Thoracic aorta (tissue), 2 donors: ENCODE measurements around the gene CASP8. TPM values are rescaled to one million over a fixed set of nuclear protein-coding genes. Genes with fewer than 3 reads are reported as not detected.

Experiments used
- ATAC-seq: fragments of 150-250 bp; one replicate; pipeline ENCODE4 v1.8.0; 2017; ENCODE audit warnings: low read depth; ENCODE audit not compliant: insufficient number of reproducible peaks, low FRiP score
- DNase-seq: peaks from one replicate; pipeline ENCODE4 v3.0.0-alpha.2; 2020; ENCODE audit warnings: low spot score
- H3K27ac ChIP-seq, 2 donors: fragments of 200-600 bp; sonication (generic); 1 replicate in 1 of 2; 2 replicates in 1 of 2; pipeline ENCODE4 v1.5.1; 2016; ENCODE audit warnings: mild to moderate bottlenecking in 2 of 2, moderate library complexity in 2 of 2
- H3K27me3 ChIP-seq: fragments of 200-600 bp; sonication (generic); replicated peaks from 2 replicates; pipeline ENCODE4 v1.6.0; 2016; ENCODE audit warnings: mild to moderate bottlenecking; ENCODE audit not compliant: insufficient read depth
- H3K36me3 ChIP-seq: fragments of 200-600 bp; sonication (generic); one replicate; pipeline ENCODE4 v1.5.1; 2016
- H3K4me1 ChIP-seq, 2 donors: fragments of 200-600 bp; sonication (generic); 1 replicate in 1 of 2; 2 replicates in 1 of 2; pipeline versions ENCODE4 v1.5.1 to v1.6.0; 2016; ENCODE audit warnings: low read depth in 2 of 2, mild to moderate bottlenecking in 1 of 2; ENCODE audit not compliant: control insufficient read depth in 1 of 2
- H3K4me3 ChIP-seq: fragments of 200-600 bp; sonication (generic); 2 replicates; pipeline ENCODE4 v1.5.1; 2016; ENCODE audit warnings: mild to moderate bottlenecking
- H3K9me3 ChIP-seq: fragments of 200-600 bp; sonication (generic); 2 replicates; pipeline ENCODE4 v1.5.1; 2016
- CTCF ChIP-seq: fragments of 200-600 bp; sonication (generic); IDR thresholded peaks from one replicate; pipeline ENCODE4 v1.5.1; 2019; ENCODE audit warnings: antibody characterized with exemption
- total RNA-seq, 2 donors: library from RNA; depleted of rRNA; stranded (reverse); fragments of >200 nt; gene quantifications; one replicate each; pipeline versions ENCODE4 v1.1.0 to v1.2.3, GENCODE V29; 2016

CASP8 gene
- total RNA-seq, 2 donors from 2014 or later, result 11.5 to 14.6 TPM

DNA sequence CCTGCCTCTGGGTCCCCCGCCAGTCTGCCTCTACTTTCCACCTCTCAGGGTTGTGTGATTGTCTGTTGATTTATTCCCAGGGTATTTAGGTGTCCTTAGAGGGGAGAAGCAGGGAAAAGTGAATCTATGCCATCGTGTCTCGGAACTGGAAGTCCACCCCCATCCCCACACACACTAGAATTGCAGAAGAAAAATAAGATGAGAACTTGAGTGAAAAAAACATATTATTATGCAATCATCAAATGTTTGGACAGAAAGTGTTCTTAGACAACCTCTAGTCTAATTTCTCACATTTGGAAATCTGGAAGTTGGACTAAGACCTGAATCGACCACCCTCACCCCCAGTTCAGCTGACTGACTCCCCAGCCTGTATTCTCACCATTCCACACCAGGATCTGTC is 14.1 kb upstream of the CASP8 start:
- no peak overlapping the region for H3K27ac ChIP-seq
- ATAC-seq, result no peak

GRCh38 chr2:201248288-201248844 is 12.0 kb upstream of the CASP8 start:
- H3K36me3 ChIP-seq, result no peaks in the 10 kb centered on the region
- H3K27me3 ChIP-seq, result no peaks in the 10 kb centered on the region
- no peak overlapping the region for H3K4me3 ChIP-seq
- no peaks in the 10 kb centered on the region for H3K9me3 ChIP-seq
- no peaks in the 10 kb centered on the region for H3K4me1 ChIP-seq
- TF ChIP-seq CTCF, result no peak
- no peak overlapping the region for H3K27ac ChIP-seq
- DNase-seq (no peak), ATAC-seq (no peak)

More for the DNA sequence above, 14.1 kb upstream of the CASP8 start:
- Histone ChIP-seq H3K9me3 (no peaks in the 10 kb centered on the region), H3K36me3 (no peaks in the 10 kb centered on the region), H3K27me3 (no peaks in the 10 kb centered on the region), H3K4me3 (no peak overlapping the region), H3K4me1 (no peaks in the 10 kb centered on the region)
- no peak for DNase-seq
- no peak for TF ChIP-seq CTCF

DNA sequence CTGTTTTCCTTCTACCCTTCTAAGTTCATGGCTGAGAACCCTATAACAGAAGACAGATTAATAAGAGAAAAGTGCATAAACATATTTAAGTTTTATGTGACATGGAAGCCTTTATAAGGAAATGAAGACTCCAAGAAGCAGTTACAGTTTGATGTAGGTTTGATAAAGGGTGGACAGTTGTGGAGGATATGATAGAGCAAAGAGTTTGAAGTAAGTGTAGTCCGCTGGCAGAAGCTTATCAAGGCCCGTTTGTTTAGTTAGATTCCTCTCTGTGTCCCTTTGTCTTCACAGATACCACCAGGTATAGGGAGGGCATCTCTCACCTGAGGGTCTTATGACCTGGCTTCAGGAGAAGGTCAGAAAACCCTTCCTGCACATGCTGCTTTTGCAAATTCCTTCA is 10.4 kb upstream of the CASP8 start:
- Histone ChIP-seq H3K27me3 (no peaks in the 10 kb centered on the region), H3K27ac (no peak overlapping the region), H3K4me3 (no peak overlapping the region), H3K36me3 (no peaks in the 10 kb centered on the region), H3K9me3 (no peaks in the 10 kb centered on the region), H3K4me1 (peaks cover 2 to 3% of the 10 kb centered on the region in 2 donors)
- ATAC-seq (no peak), DNase-seq (no peak)
- TF ChIP-seq CTCF, result no peak

DNA sequence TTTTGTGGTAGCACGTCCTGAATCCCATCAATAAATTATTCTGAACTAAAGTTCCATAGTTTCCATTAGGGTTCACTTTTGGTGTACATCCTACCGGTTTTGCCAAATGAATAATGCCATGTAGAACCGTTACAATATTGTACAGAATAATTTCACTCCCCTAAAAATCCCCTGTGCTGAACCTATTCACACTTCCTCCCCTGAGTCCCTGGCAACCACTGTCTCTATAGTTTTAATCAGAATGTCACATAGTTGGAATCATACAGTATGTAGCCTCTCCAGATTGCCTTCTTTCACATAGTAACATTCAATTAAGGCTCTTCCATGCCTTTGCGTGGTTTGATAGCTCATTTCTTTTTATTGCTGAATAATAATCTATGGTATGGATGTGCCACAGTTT is 9.6 kb upstream of the CASP8 start:
- no peaks in the 10 kb centered on the region for H3K36me3 ChIP-seq
- H3K4me3 ChIP-seq, result no peak overlapping the region
- H3K27me3 ChIP-seq, result no peaks in the 10 kb centered on the region
- H3K9me3 ChIP-seq, result no peaks in the 10 kb centered on the region
- TF ChIP-seq CTCF, result no peak
- no peak overlapping the region for H3K27ac ChIP-seq
- peaks cover 2 to 3% of the 10 kb centered on the region in 2 donors for H3K4me1 ChIP-seq
- ATAC-seq, result no peak
- no peak for DNase-seq

DNA sequence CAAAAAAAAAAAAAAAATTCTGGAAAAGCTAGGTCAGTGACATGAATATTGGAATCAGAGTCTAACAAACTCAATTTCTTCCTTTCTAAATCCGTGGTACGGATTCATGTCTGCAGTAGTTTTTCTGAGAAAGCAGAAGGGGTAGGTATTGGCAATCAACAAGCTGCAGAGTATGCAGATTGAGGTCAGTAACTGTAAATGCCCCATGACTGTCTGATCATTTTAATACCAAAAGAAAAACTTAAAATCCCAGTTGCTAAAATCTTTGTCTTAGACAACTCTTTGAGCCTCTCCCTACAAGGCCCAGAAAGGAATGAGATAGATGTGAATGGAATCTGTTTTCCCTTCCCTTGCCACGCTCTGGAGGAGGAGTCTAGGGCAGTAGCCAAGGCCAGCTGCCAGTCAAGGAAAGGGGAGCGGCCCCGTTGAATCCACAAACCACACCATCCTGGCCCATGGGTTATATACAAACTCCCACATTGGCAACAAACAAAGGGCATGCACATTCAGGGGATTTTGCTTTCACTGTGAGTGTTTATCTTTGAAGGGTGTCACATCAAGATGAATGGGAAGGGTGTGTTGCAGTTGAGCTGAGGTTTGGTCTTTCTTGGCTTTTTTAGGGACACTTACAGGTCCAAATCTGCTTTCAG is 6.1 kb upstream of the CASP8 start:
- no peak for TF ChIP-seq CTCF
- no peaks in the 10 kb centered on the region for H3K9me3 ChIP-seq
- no peak overlapping the region for H3K27ac ChIP-seq
- no peaks in the 10 kb centered on the region for H3K36me3 ChIP-seq
- H3K4me3 ChIP-seq, result no peak overlapping the region
- ATAC-seq (no peak), DNase-seq (no peak)
- peaks cover 7 to 11% of the 10 kb centered on the region in 2 donors for H3K4me1 ChIP-seq
- no peaks in the 10 kb centered on the region for H3K27me3 ChIP-seq
